ENCODE results near the gene KRTCAP3.

Gene KRTCAP3

DNA sequence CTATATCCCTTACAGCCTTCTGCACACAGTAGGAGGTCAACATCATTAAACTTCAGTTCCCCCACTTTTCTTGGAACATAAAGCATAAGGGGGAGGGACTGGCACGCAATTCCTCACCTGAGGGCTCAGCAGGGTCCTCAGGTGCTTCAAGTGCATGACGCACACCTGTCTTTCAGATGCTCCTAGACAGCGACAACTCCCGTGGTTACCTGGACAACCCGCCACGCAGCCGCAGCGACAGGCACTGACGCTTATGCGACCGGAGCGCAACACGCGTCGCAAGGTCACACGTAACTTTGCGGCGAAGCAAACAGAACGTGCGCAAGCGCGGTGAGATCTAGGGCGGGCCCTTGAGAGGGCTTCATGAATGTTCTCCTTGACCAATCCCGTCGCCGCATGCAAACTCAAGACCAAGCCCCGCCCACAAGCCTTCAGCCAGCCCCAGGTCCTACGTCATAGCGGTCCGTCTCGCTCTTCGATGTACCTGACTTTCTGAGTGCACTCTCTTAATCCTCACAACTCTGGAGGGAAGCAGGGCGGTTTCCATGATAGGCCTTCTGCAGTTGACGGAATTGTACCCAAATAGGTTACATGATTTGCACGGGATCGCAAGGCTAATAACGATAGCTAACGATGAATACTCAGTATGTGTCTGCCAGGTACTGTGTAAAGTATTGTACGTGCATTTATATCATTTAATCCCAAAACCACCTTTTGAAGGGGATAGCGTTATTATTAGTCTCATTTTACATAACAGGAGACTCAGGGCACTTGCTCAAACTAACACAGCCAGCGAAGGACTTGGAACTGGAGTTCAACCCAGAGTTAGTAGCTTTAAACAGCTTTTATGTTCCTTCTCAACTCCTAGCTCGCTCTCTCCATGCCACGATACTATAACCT is 47.6 kb downstream of the KRTCAP3 start, which contains the start of gene IFT172:
Gene IFT172 (minus strand): TSS at position 246 of the 900 bp plus-strand sequence. CDS start 90 bp downstream, at position 156.
- Histone ChIP-seq H3K27me3 (ENCODE audit: control insufficient read depth, low read length) (no peaks in the 10 kb centered on the region), H3K4me1 (ENCODE audit: control insufficient read depth, low read length) (peaks cover 26% of the 10 kb centered on the region), H3K9me3 (ENCODE audit: control insufficient read depth, insufficient read depth, low read length) (no peaks in the 10 kb centered on the region), H3K4me3 (ENCODE audit: low read length) (peak within 1 kb of the TSS; percentile 76), H3K4me2 (ENCODE audit: low read length) (peak within 1 kb of the TSS; percentile 80), H3K36me3 (ENCODE audit: control insufficient read depth, low read length) (no peaks in the 10 kb centered on the region), H3K9me2 (replicated peaks; ENCODE audit: control insufficient read depth, low read length) (no peaks in the 10 kb centered on the region), H3K27ac (ENCODE audit: low read depth, low read length) (no peak within 1 kb of the TSS), H4K20me1 (ENCODE audit: control insufficient read depth, insufficient read depth, low read depth, low read length) (no peaks in the 10 kb centered on the region), H3K79me2 (ENCODE audit: control insufficient read depth, low read length) (no peaks in the 10 kb centered on the region), H3F3A (ENCODE audit: control insufficient read depth, insufficient read depth) (no peaks in the 10 kb centered on the region)
- no peak for TF ChIP-seq EZH2phosphoT487 (IDR thresholded peaks at IDR 0.05; ENCODE audit: borderline replicate concordance, low read length)
- TF ChIP-seq, protein P1, sequence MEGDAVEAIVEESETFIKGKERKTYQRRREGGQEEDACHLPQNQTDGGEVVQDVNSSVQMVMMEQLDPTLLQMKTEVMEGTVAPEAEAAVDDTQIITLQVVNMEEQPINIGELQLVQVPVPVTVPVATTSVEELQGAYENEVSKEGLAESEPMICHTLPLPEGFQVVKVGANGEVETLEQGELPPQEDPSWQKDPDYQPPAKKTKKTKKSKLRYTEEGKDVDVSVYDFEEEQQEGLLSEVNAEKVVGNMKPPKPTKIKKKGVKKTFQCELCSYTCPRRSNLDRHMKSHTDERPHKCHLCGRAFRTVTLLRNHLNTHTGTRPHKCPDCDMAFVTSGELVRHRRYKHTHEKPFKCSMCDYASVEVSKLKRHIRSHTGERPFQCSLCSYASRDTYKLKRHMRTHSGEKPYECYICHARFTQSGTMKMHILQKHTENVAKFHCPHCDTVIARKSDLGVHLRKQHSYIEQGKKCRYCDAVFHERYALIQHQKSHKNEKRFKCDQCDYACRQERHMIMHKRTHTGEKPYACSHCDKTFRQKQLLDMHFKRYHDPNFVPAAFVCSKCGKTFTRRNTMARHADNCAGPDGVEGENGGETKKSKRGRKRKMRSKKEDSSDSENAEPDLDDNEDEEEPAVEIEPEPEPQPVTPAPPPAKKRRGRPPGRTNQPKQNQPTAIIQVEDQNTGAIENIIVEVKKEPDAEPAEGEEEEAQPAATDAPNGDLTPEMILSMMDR (IDR thresholded peaks at IDR 0.05; ENCODE audit: low read depth, low read length, poor library complexity, severe bottlenecking), result no peak

DNA sequence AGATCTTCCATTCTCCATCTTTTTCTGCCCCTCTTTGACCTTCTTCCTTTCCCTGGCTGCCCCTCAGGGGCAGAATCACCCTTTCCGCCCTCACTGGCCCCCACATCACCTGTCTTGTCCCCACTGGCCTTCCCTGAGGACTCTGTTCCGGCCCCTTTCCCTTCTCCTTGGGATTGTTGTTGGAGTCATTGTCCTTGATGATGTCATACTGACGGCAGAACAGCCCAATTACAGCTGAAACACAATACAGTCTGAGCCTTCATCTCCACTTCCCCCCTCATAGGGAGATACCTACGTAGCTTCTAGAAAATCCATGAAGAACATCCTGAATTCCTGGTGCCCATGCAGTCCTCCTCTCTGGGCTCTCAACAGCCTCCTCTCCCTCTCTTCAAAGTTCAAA is 50.4 kb downstream of the KRTCAP3 start:
- H3K27me3 ChIP-seq (ENCODE audit: control insufficient read depth, low read length), result peaks cover 10% of the 10 kb centered on the region; the same call in 1 of the 2 replicates
- H3K9me2 ChIP-seq (replicated peaks; ENCODE audit: control insufficient read depth, low read length), result no peaks in the 10 kb centered on the region

DNA sequence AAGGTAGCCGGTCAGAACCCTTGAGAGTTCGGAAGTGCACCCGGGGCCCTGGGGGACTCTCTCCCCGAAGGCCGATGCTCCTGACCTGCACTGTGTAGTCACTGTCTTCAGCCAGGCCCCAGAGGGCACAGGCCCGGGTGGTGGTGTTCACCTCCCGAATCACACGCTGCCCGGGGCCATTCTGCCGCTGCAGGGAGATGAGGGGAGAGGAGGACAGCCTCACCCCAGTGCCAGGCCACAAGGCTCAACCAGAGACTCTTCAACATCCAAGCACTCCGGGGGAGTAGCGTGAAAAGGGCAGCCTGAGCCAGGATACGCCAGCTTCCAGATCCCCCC is 51.7 kb downstream of the KRTCAP3 start:
- no peaks in the 10 kb centered on the region for H3F3A ChIP-seq (ENCODE audit: control insufficient read depth, insufficient read depth)
- H3K4me2 ChIP-seq (ENCODE audit: low read length), result no peak overlapping the region
- no peaks in the 10 kb centered on the region for H3K9me2 ChIP-seq (replicated peaks; ENCODE audit: control insufficient read depth, low read length)
- peaks cover 12% of the 10 kb centered on the region for H3K4me1 ChIP-seq (ENCODE audit: control insufficient read depth, low read length)
- H3K27ac ChIP-seq (ENCODE audit: low read depth, low read length), result no peak overlapping the region
- no peak for TF ChIP-seq EZH2phosphoT487 (IDR thresholded peaks at IDR 0.05; ENCODE audit: borderline replicate concordance, low read length)
- TF ChIP-seq, protein P1 (IDR thresholded peaks at IDR 0.05; ENCODE audit: low read depth, low read length, poor library complexity, severe bottlenecking), result no peak
- no peaks in the 10 kb centered on the region for H3K79me2 ChIP-seq (ENCODE audit: control insufficient read depth, low read length)
- peaks cover 17% of the 10 kb centered on the region for H3K27me3 ChIP-seq (ENCODE audit: control insufficient read depth, low read length)
- no peaks in the 10 kb centered on the region for H4K20me1 ChIP-seq (ENCODE audit: control insufficient read depth, insufficient read depth, low read depth, low read length)
- H3K9me3 ChIP-seq (ENCODE audit: control insufficient read depth, insufficient read depth, low read length), result no peaks in the 10 kb centered on the region
- no peaks in the 10 kb centered on the region for H3K36me3 ChIP-seq (ENCODE audit: control insufficient read depth, low read length)
- H3K4me3 ChIP-seq (ENCODE audit: low read length), result no peak overlapping the region

More for the DNA sequence above, 50.4 kb downstream of the KRTCAP3 start:
- no peaks in the 10 kb centered on the region for H3K9me3 ChIP-seq (ENCODE audit: control insufficient read depth, insufficient read depth, low read length)
- no peak for TF ChIP-seq EZH2phosphoT487 (IDR thresholded peaks at IDR 0.05; ENCODE audit: borderline replicate concordance, low read length)
- TF ChIP-seq, protein P1 (IDR thresholded peaks at IDR 0.05; ENCODE audit: low read depth, low read length, poor library complexity, severe bottlenecking), result no peak
- no peak overlapping the region for H3K27ac ChIP-seq (ENCODE audit: low read depth, low read length)
- peaks cover 15% of the 10 kb centered on the region for H3K4me1 ChIP-seq (ENCODE audit: control insufficient read depth, low read length)
- no peak overlapping the region for H3K4me2 ChIP-seq (ENCODE audit: low read length)
- no peaks in the 10 kb centered on the region for H3K79me2 ChIP-seq (ENCODE audit: control insufficient read depth, low read length)
- no peaks in the 10 kb centered on the region for H4K20me1 ChIP-seq (ENCODE audit: control insufficient read depth, insufficient read depth, low read depth, low read length)
- H3K4me3 ChIP-seq (ENCODE audit: low read length), result no peak overlapping the region
- H3K36me3 ChIP-seq (ENCODE audit: control insufficient read depth, low read length), result no peaks in the 10 kb centered on the region
- no peaks in the 10 kb centered on the region for H3F3A ChIP-seq (ENCODE audit: control insufficient read depth, insufficient read depth)
